Measurements from ENCODE around the gene LIN28B. TPM values are rescaled to one million over a fixed set of nuclear protein-coding genes. Genes with fewer than 3 reads are reported as not detected.
"Not testable (repeated sequence)": the region's sequence is repeated elsewhere in the genome, so short reads cannot be mapped to it uniquely, and the experiment has no call there.

The LIN28B gene
- total and polyA plus RNA-seq, 4 donors: 2.8 TPM; not detected in 3

DNA sequence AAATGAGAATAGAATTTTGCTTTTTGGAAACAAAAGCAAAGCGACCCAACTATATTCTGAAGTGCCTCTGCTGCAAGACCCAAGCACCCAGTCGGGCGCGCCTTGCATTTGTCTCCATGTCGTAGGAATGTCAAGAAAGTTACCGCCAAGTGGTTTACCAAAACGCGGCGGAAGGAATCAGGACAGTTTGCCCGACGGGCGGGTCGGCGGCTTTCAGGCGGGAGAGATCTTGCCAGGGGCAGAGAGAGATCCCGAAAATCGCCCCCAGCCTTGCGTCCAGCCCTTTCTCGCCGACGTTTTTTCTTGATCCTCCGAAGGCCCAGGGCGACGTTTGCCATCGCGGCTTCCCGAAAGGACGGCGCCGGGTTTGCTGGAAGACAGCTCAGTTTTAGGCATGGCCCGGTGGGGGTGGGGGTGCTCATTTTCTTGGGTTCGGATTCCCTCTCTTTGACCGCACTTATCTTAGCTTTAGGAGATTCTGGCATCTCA lies 4.0 kb upstream of the LIN28B start (continued):
- TF ChIP-seq SP1 (IDR thresholded peaks at IDR 0.05): no peak

DNA sequence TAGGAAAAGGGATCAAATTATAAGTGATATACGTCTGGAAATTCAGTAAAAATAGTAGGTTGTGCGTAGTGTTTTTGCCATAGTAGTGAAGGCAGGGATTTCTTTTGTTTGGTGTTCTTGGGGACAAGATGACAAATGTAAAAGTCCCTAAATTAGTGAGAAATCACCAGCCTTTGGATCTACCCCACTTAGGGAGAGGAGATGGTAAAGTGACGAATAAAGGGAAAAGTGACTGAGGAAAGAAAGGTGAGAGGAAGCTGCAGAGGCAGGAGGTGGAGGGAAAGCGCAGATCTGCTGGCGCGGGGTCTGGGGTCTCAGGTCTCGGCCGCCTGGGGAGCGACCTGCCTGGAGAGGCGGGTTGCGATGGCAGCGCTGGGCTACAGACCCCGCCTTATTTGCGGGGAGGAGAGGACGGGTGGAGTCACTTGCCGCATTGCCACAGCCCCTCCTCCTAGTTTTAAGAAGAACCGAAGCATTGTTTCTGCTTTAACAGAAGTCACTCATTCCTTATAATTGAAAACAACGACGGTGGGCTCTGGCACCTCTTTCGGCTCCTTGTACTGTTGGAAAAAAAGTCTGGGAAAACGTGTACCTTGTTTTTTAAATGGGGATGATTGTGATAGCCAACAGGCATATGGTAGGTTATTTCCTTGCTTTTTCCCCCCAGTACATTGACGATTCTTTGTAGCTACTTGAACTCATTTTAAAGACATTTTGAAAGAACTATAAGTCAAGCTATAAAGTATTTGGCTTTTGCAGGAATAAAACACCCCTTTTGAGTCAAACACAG lies 3.3 kb upstream of the LIN28B start:
- 8% methylated on average over 22 of the region's 22 CpGs for WGBS
- not testable (repeated sequence) for H3K4me3 ChIP-seq (ENCODE audit: low read depth in 1 of 3, low read length in 3 of 3); H3K4me1 ChIP-seq (ENCODE audit: control insufficient read depth in 4 of 4, insufficient read depth in 4 of 4, low read length in 3 of 4); H3K36me3 ChIP-seq (ENCODE audit: control insufficient read depth in 4 of 4, insufficient read depth in 3 of 4, low read depth in 1 of 4, low read length in 3 of 4); H3K9me3 ChIP-seq (ENCODE audit: control insufficient read depth in 4 of 4, low read length in 3 of 4); H3K9ac ChIP-seq (ENCODE audit: low read depth in 1 of 2, low read length in 2 of 2); H3K27ac ChIP-seq (ENCODE audit: low read depth in 1 of 2, low read length in 2 of 2)
- DNase-seq (ENCODE audit: low spot score): peak; percentile 55
- H3K27me3 ChIP-seq (ENCODE audit: control insufficient read depth in 4 of 4, insufficient read depth in 4 of 4, low read length in 3 of 4): peaks cover 0 to 31% (median 14%) of the 10 kb centered on the region in 4 donors

DNA sequence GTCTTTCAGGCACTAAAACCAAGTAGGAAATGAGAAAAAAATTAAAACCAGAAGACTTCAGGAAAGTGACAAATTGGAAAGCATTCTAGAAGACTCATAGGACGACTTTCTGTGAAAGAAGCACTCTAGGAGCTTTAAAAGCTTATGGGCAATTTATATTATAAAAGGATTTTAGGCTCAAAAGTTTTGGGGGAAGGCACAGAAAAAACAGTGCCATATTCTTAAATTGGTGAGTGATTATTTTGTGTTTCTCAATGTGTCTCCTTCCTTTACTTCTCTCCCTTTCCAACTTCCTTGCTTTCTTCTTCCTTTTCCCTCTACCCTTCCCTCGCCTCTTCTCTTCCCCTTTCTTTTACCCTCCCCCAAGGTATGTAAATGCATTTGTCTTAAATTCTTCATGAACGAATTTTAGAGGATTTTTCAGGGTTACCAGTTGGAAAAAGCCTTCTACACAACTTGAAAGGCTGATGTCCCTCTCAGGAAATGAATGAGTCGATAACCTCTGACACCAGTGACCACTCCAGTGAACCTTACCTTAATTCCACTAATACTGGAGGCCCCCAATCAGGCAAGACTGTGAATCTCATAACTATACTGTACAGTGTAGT lies 2.6 kb upstream of the LIN28B start:
- H3K4me1 ChIP-seq (ENCODE audit: control insufficient read depth in 4 of 4, insufficient read depth in 4 of 4, low read length in 3 of 4): peaks cover 0 to 6% (median under 1%) of the 10 kb centered on the region in 4 donors
- TF ChIP-seq FOXA2 (IDR thresholded peaks at IDR 0.05) (no peak), SP1 (IDR thresholded peaks at IDR 0.05) (no peak), NR2F2 (IDR thresholded peaks at IDR 0.05) (no peak), GABPA (IDR thresholded peaks at IDR 0.05 in 1 of 2, conservative IDR thresholded peaks at IDR 0.05 in 1 of 2) (no peak), HNF4G (IDR thresholded peaks at IDR 0.05) (no peak), HNF4A (conservative IDR thresholded peaks at IDR 0.05) (no peak), TAF1 (conservative IDR thresholded peaks at IDR 0.05) (no peak), RAD21 (IDR thresholded peaks at IDR 0.05) (no peak), RXRA (IDR thresholded peaks at IDR 0.05) (no peak), JUND (IDR thresholded peaks at IDR 0.05) (no peak)
- TF ChIP-seq, protein P1, sequence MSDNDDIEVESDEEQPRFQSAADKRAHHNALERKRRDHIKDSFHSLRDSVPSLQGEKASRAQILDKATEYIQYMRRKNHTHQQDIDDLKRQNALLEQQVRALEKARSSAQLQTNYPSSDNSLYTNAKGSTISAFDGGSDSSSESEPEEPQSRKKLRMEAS (IDR thresholded peaks at IDR 0.05): no peak
- TF ChIP-seq, protein P2, sequence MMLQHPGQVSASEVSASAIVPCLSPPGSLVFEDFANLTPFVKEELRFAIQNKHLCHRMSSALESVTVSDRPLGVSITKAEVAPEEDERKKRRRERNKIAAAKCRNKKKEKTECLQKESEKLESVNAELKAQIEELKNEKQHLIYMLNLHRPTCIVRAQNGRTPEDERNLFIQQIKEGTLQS (IDR thresholded peaks at IDR 0.05): no peak
- TF ChIP-seq, protein P3, sequence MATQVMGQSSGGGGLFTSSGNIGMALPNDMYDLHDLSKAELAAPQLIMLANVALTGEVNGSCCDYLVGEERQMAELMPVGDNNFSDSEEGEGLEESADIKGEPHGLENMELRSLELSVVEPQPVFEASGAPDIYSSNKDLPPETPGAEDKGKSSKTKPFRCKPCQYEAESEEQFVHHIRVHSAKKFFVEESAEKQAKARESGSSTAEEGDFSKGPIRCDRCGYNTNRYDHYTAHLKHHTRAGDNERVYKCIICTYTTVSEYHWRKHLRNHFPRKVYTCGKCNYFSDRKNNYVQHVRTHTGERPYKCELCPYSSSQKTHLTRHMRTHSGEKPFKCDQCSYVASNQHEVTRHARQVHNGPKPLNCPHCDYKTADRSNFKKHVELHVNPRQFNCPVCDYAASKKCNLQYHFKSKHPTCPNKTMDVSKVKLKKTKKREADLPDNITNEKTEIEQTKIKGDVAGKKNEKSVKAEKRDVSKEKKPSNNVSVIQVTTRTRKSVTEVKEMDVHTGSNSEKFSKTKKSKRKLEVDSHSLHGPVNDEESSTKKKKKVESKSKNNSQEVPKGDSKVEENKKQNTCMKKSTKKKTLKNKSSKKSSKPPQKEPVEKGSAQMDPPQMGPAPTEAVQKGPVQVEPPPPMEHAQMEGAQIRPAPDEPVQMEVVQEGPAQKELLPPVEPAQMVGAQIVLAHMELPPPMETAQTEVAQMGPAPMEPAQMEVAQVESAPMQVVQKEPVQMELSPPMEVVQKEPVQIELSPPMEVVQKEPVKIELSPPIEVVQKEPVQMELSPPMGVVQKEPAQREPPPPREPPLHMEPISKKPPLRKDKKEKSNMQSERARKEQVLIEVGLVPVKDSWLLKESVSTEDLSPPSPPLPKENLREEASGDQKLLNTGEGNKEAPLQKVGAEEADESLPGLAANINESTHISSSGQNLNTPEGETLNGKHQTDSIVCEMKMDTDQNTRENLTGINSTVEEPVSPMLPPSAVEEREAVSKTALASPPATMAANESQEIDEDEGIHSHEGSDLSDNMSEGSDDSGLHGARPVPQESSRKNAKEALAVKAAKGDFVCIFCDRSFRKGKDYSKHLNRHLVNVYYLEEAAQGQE (IDR thresholded peaks at IDR 0.05): no peak
- TF ChIP-seq, protein P4, sequence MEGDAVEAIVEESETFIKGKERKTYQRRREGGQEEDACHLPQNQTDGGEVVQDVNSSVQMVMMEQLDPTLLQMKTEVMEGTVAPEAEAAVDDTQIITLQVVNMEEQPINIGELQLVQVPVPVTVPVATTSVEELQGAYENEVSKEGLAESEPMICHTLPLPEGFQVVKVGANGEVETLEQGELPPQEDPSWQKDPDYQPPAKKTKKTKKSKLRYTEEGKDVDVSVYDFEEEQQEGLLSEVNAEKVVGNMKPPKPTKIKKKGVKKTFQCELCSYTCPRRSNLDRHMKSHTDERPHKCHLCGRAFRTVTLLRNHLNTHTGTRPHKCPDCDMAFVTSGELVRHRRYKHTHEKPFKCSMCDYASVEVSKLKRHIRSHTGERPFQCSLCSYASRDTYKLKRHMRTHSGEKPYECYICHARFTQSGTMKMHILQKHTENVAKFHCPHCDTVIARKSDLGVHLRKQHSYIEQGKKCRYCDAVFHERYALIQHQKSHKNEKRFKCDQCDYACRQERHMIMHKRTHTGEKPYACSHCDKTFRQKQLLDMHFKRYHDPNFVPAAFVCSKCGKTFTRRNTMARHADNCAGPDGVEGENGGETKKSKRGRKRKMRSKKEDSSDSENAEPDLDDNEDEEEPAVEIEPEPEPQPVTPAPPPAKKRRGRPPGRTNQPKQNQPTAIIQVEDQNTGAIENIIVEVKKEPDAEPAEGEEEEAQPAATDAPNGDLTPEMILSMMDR (IDR thresholded peaks at IDR 0.05; ENCODE audit: low read depth, low read length, missing input control): no peak
- no peak for DNase-seq (ENCODE audit: low spot score)

More for the DNA sequence above, 2.6 kb upstream of the LIN28B start:
- H3K27me3 ChIP-seq (ENCODE audit: control insufficient read depth in 4 of 4, insufficient read depth in 4 of 4, low read length in 3 of 4): peaks cover 0 to 33% (median 14%) of the 10 kb centered on the region in 4 donors
- no peak overlapping the region for H3K4me3 ChIP-seq (ENCODE audit: low read depth in 1 of 3, low read length in 3 of 3)
- 11% methylated on average over 4 of the region's 4 CpGs for WGBS
- H3K9ac ChIP-seq (ENCODE audit: low read depth in 1 of 2, low read length in 2 of 2): no peak overlapping the region
- no peaks in the 10 kb centered on the region for H3K36me3 ChIP-seq (ENCODE audit: control insufficient read depth in 4 of 4, insufficient read depth in 3 of 4, low read depth in 1 of 4, low read length in 3 of 4)
- H3K27ac ChIP-seq (ENCODE audit: low read depth in 1 of 2, low read length in 2 of 2): no peak overlapping the region
- peaks cover 0 to 6% (median 0%) of the 10 kb centered on the region in 4 donors for H3K9me3 ChIP-seq (ENCODE audit: control insufficient read depth in 4 of 4, low read length in 3 of 4)
